GM04504 (cell line): Measurements from ENCODE around the gene FOXO3B.
"Not testable (repeated sequence)": the region's sequence is repeated elsewhere in the genome, so short reads cannot be mapped to it uniquely, and the experiment has no call there.

Source experiments
- DNase-seq: peaks from one replicate; pipeline ENCODE4 v3.0.0-alpha.2; 2012; ENCODE audit warnings: low read depth

Gene FOXO3B

DNA sequence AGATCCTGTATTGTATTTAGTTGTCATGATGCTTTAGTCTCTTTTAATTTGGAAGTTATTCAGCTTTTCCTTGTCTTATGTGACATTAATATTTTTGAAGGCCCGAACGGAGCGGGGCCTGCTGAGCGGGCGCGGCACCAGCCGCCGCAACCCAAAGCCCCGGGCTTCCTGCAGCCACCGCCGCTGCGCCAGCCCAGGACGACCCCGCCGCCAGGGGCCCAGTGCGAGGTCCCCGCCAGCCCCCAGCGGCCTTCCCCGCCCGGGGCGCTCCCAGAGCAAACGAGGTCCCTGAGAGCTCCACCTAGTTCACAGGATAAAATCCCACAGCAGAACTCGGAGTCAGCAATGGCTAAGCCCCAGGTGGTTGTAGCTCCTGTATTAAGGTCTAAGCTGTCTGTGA is 32.0 kb downstream of the FOXO3B start:
- DNase-seq: not testable (repeated sequence)

DNA sequence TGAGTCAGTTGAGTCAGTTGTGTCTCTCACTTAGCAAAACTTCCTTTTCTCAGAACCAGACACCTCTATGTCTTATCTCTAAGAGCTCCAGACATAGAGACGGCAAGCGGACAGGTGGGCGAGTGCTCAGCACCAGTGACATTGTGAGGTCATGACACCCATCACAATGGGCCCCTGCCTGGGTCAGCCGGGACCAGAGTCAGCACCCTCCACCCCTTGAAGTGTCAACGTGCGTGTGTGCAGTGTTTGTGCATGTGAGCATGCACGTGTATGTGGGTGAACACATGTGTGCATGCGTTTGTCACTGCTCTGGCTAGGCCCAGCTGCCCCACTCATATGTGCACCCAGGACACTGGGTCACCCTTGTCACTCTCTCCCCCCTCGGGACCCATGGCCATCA is 37.8 kb downstream of the FOXO3B start, which contains the start of gene TBC1D28:
Gene TBC1D28, minus strand, starts transcription at position 101 of the 400 bp plus-strand sequence. CDS start 3,039 bp downstream, outside the sequence.
- DNase-seq: not testable (repeated sequence)

DNA sequence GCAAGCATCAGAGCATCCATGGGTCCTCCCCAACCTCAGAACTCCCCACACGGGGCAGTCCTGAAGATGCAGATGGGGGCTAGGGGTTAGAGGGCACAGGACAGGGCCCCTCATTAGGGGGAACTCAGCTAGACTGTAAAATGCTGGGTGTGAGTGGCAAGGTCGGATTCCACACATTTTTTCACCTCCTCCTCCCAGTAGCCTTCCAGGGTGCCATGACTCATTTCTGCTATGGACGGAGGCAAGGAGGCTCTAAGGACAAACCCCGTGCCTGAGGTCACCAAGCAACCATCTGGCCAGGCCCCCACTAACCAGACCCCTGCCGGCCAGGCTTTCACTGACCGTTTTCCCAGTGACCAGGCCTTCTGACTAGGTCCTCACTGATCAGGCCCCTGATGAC is 39.0 kb downstream of the FOXO3B start:
- not testable (repeated sequence) for DNase-seq

DNA sequence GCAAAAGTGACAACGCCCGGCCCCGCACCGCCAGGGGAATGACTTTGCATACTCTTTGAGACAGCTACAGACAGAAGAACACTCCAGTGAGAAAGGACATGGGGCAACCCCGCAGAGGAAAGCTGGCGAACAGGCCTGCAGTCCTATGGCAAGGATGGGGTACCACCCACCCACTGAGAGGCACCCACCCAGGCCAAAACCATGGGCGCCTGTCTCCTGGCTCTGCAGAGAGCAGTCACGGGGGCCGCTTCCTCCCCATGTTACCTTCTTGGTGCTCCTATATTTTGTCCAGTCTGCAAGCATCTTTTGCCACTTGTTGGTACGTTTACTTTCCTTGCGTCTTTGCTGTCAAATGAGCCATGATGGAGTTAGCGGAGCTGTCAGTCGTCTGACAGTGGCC is 43.8 kb downstream of the FOXO3B start:
- not testable (repeated sequence) for DNase-seq

DNA sequence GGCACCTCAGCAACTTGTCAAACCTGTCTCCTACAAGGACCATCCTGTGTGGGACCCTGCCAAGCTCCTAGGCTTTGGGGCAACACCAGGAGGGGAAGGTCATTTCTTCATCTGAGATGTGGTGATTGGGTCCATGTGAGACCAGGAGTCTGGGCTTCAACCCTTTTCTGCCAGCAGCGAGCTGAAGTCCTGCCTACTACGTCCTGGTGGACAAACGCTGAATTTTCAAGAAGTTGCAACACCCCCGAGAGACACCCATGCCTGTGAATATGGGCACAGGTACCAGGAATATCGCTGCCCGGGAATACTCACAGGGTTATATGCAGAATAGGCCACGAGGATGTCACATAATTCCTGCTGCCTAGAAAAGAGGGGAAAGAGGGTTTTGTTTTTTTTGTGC is 45.9 kb downstream of the FOXO3B start:
- not testable (repeated sequence) for DNase-seq

DNA sequence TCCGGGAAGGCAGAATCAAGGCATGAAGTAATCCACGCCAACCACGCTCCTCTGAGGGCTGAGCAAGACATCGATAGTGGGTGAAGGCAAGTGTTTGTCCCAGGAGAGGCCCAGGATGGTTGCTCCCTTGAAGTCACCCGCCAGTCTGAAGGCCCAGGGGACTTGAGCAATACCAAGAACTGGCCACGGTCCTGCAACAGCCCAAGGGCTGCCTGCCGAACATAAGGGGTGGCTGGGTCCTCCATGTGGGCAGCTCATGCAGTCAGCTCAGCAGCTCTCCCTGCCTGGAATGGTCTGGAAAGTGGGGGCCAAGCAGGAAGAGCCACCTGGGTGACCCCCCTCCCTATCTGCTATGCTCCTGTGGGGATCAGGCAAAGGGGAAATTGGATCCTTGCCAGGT is 46.3 kb downstream of the FOXO3B start:
- not testable (repeated sequence) for DNase-seq

DNA sequence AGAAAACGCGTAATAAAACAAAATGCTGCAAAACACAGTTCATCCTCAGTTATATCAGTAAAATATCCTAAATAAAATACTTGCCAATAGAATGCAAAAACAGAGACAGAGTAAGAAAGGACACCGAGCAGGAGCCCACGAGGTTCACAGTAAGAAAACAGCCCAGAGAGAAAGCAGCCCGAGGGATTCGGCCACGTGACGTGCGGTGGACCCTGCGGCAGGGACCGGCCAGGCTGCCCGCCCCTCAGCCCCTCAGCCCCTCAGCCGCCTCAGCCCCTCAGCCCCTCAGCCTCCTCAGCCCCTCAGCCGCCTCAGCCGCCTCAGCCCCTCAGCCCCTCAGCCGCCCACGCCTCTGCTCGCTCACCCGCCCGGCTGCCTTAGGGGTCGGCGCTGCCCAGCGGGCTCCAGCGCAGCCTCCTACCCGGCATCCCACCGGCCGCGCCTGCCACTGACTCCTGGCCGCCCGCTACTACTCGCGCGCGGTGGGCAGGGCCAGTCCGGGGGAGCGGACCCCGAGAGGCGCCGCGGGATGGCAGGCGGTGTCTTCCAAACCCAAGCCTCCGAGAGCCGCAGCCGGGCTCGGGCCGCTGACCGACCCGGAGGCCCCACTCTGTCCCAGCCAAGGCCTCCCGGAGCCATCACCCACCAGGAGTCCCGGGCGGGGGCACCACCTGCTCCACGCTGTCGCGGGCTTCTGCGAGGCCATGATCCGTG is 47.4 kb downstream of the FOXO3B start:
- not testable (repeated sequence) for DNase-seq
